IMR-90 (cell line): ENCODE data around the gene GRIK3. TPM values are rescaled to one million over a fixed set of nuclear protein-coding genes. Genes with fewer than 3 reads are reported as not detected.

Experiments
- ATAC-seq: fragments of 200-7000 bp; cut with Tn5 transposase; 2 replicates; pipeline ENCODE4 v1.9.1; 2020; ENCODE audit warnings: low read depth, mild to moderate bottlenecking, moderate library complexity
- BruUV-seq: library from RNA; stranded (reverse); fragments of 400-500 nt; replicated peaks from 2 replicates; lab custom pipeline; 2021; lab: Mats Ljungman, UMichigan
- CTCF ChIA-PET: fragments of 300-600 bp; formaldehyde crosslinking; extraction: SDS; loops from one replicate; lab custom pipeline; 2021; ENCODE audit warnings: antibody characterized with exemption; lab: Yijun Ruan, JAX
- POLR2A ChIA-PET: fragments of 300-600 bp; sonication (Branson Sonifier 250); formaldehyde crosslinking; loops from one replicate; lab custom pipeline; 2022; ENCODE audit warnings: antibody characterized with exemption; ENCODE audit not compliant: unreplicated experiment; lab: Charles Lee
- DNase-seq: peaks from one replicate; pipeline ENCODE4 v3.0.0; 2013
- H2AFZ ChIP-seq: replicated peaks from 2 replicates; pipeline ENCODE3; 2013; ENCODE audit warnings: low read length, mild to moderate bottlenecking; ENCODE audit not compliant: poor library complexity
- H2AK5ac ChIP-seq: 2 replicates; pipeline ENCODE4 v1.6.1; 2013; ENCODE audit warnings: low read depth, low read length, inconsistent platforms
- H2AK9ac ChIP-seq: replicated peaks from 2 replicates; pipeline ENCODE3; 2013; ENCODE audit warnings: mild to moderate bottlenecking, low read depth, low read length, moderate library complexity; ENCODE audit not compliant: poor library complexity
- H2BK120ac ChIP-seq: 2 replicates; pipeline ENCODE4 v1.6.1; 2013; ENCODE audit warnings: low read depth, low read length, inconsistent platforms
- H2BK15ac ChIP-seq: 3 replicates; pipeline ENCODE4 v1.6.1; 2013; ENCODE audit warnings: low read depth, low read length, inconsistent platforms
- H2BK20ac ChIP-seq: 2 replicates; pipeline ENCODE4 v1.6.1; 2013; ENCODE audit warnings: low read depth, mild to moderate bottlenecking, inconsistent platforms, low read length, moderate library complexity
- H2BK5ac ChIP-seq: 2 replicates; pipeline ENCODE4 v1.6.1; 2013; ENCODE audit warnings: mild to moderate bottlenecking, low read depth, low read length, inconsistent platforms; ENCODE audit not compliant: poor library complexity, severe bottlenecking
- H3K14ac ChIP-seq: replicated peaks from 2 replicates; pipeline ENCODE4 v1.6.1; 2013; ENCODE audit warnings: low read depth, low read length, inconsistent platforms
- H3K18ac ChIP-seq: 2 replicates; pipeline ENCODE4 v1.6.1; 2013; ENCODE audit warnings: low read depth, low read length, control low read depth
- H3K23ac ChIP-seq: 2 replicates; pipeline ENCODE4 v1.6.1; 2013; ENCODE audit warnings: low read depth, low read length, inconsistent platforms
- H3K27ac ChIP-seq: 2 replicates; pipeline ENCODE4 v1.5.1; 2013; ENCODE audit warnings: mild to moderate bottlenecking, control low read depth, low read length; ENCODE audit not compliant: insufficient read depth
- H3K27me3 ChIP-seq: 2 replicates; pipeline ENCODE4 v1.6.1; 2013; ENCODE audit warnings: low read length; ENCODE audit not compliant: control insufficient read depth, insufficient read depth
- H3K36me3 ChIP-seq: 2 replicates; pipeline ENCODE4 v1.6.1; 2013; ENCODE audit warnings: low read length, mixed read lengths; ENCODE audit not compliant: control insufficient read depth, insufficient read depth
- H3K4ac ChIP-seq: 2 replicates; pipeline ENCODE4 v1.6.1; 2013; ENCODE audit warnings: low read depth, low read length, inconsistent platforms
- H3K4me1 ChIP-seq: 2 replicates; pipeline ENCODE4 v1.6.1; 2013; ENCODE audit warnings: low read length, mixed read lengths; ENCODE audit not compliant: control insufficient read depth, insufficient read depth
- H3K4me2 ChIP-seq: 2 replicates; pipeline ENCODE4 v1.6.1; 2013; ENCODE audit warnings: low read depth, mild to moderate bottlenecking, control low read depth, low read length, moderate library complexity
- H3K4me3 ChIP-seq: 2 replicates; pipeline ENCODE4 v1.5.1; 2013; ENCODE audit warnings: low read depth, mild to moderate bottlenecking, control low read depth, low read length, moderate library complexity; ENCODE audit not compliant: insufficient read depth
- H3K56ac ChIP-seq: 2 replicates; pipeline ENCODE4 v1.6.1; 2013; ENCODE audit warnings: low read length, inconsistent platforms; ENCODE audit not compliant: insufficient read depth; ENCODE audit errors: extremely low read depth
- H3K79me1 ChIP-seq, 2 experiments: 2 replicates each; pipeline ENCODE4 v1.6.1; 2013; ENCODE audit warnings: low read length in 2 of 2, inconsistent platforms in 1 of 2, low read depth in 1 of 2
- H3K9ac ChIP-seq: 2 replicates; pipeline ENCODE4 v1.6.1; 2013; ENCODE audit warnings: low read depth, low read length, control low read depth
- H3K9me1 ChIP-seq: 2 replicates; pipeline ENCODE4 v1.6.1; 2013; ENCODE audit warnings: low read length, inconsistent platforms; ENCODE audit not compliant: insufficient read depth
- H3K9me3 ChIP-seq: 2 replicates; pipeline ENCODE4 v1.6.1; 2013; ENCODE audit warnings: low read length; ENCODE audit not compliant: control insufficient read depth, insufficient read depth
- H4K20me1 ChIP-seq: 2 replicates; pipeline ENCODE4 v1.6.1; 2013; ENCODE audit warnings: low read length, inconsistent platforms; ENCODE audit not compliant: insufficient read depth
- H4K5ac ChIP-seq: 2 replicates; pipeline ENCODE4 v1.6.1; 2013; ENCODE audit warnings: mild to moderate bottlenecking, low read depth, low read length, control low read depth
- H4K8ac ChIP-seq, 2 experiments: 2 replicates each; pipeline ENCODE4 v1.6.1; 2013; ENCODE audit warnings: low read depth in 2 of 2, low read length in 2 of 2, control low read depth in 1 of 2, inconsistent platforms in 1 of 2
- H4K91ac ChIP-seq: 2 replicates; pipeline ENCODE4 v1.6.1; 2013; ENCODE audit warnings: low read depth, low read length, inconsistent platforms; ENCODE audit not compliant: insufficient read depth
- BHLHE40 ChIP-seq: fragments of 150-350 bp; IDR thresholded peaks from 2 replicates; pipeline ENCODE4 v1.6.1; 2016; ENCODE audit warnings: mild to moderate bottlenecking, low read depth, low read length
- CEBPB ChIP-seq: IDR thresholded peaks from 2 replicates; pipeline ENCODE4 v1.6.1; 2012; ENCODE audit warnings: low read depth, low read length, improper control_type of control experiment
- CHD1 ChIP-seq: IDR thresholded peaks from 2 replicates; pipeline ENCODE4 v1.6.1; 2012; ENCODE audit warnings: low read depth, low read length, improper control_type of control experiment
- FOS ChIP-seq: fragments of 150-350 bp; IDR thresholded peaks from 2 replicates; pipeline ENCODE4 v1.6.1; 2016; ENCODE audit warnings: low read depth, low read length
- MAFK ChIP-seq: IDR thresholded peaks from 2 replicates; pipeline ENCODE4 v1.6.1; 2012; ENCODE audit warnings: low read depth, low read length, improper control_type of control experiment
- MAZ ChIP-seq: IDR thresholded peaks from 2 replicates; pipeline ENCODE4 v1.6.1; 2012; ENCODE audit warnings: low read depth, mild to moderate bottlenecking, low read length, improper control_type of control experiment, moderate library complexity, borderline replicate concordance
- MXI1 ChIP-seq: IDR thresholded peaks from 2 replicates; pipeline ENCODE4 v1.6.1; 2012; ENCODE audit warnings: low read depth, mild to moderate bottlenecking, low read length, moderate library complexity, borderline replicate concordance
- NFE2L2 ChIP-seq: fragments of 150-350 bp; IDR thresholded peaks from 2 replicates; pipeline ENCODE4 v1.6.1; 2016; ENCODE audit warnings: low read depth, mild to moderate bottlenecking, low read length
- POLR2A ChIP-seq: IDR thresholded peaks from 2 replicates; pipeline ENCODE4 v1.6.1; 2012; ENCODE audit warnings: mild to moderate bottlenecking, low read depth, low read length
- RAD21 ChIP-seq: IDR thresholded peaks from 2 replicates; pipeline ENCODE4 v1.6.1; 2012; ENCODE audit warnings: low read length, improper control_type of control experiment
- RCOR1 ChIP-seq: IDR thresholded peaks from 2 replicates; pipeline ENCODE4 v1.6.1; 2012; ENCODE audit warnings: mild to moderate bottlenecking, low read length, improper control_type of control experiment; ENCODE audit not compliant: insufficient replicate concordance
- RFX5 ChIP-seq: IDR thresholded peaks from 2 replicates; pipeline ENCODE4 v1.8.0; 2012; ENCODE audit warnings: low read depth, mild to moderate bottlenecking, low read length, moderate library complexity
- SMC3 ChIP-seq: fragments of 150-350 bp; IDR thresholded peaks from 2 replicates; pipeline ENCODE4 v1.6.1; 2016; ENCODE audit warnings: low read depth, mild to moderate bottlenecking, antibody characterized with exemption, low read length, moderate library complexity
- USF2 ChIP-seq: fragments of 150-350 bp; IDR thresholded peaks from 2 replicates; pipeline ENCODE4 v1.6.1; 2017; ENCODE audit warnings: mild to moderate bottlenecking, antibody characterized with exemption, low read length, low read depth
- WGBS, 2 experiments: methylation state at CpG; one replicate each; pipeline versions ENCODE4 v1.1.5 to v1.1.7; 2013; ENCODE audit warnings: missing lambda C conversion rate in 2 of 2; ENCODE audit not compliant: insufficient read length in 1 of 2; ENCODE audit errors: extremely low coverage in 2 of 2; 5-methylcytosine and 5-hydroxymethylcytosine counted together
- dilution Hi-C: fragments of 300-500 bp; cut with HindIII; formaldehyde crosslinking; loops from one replicate; pipeline ENCODE4 v1.14.3; 2018; ENCODE audit warnings: low sequenced_read_pairs; ENCODE audit not compliant: unreplicated experiment
- in situ Hi-C: fragments of 300-500 bp; cut with MboI; formaldehyde crosslinking; loops from 3 replicates; pipeline ENCODE4 v1.14.3; 2019; ENCODE audit warnings: low sequenced_read_pairs, inconsistent platforms, mixed read lengths
- intact Hi-C: fragments of 100-400 bp; cut with micrococcal nuclease; formaldehyde crosslinking; loops from 2 replicates; pipeline ENCODE4 v1.10.0; 2022
- polyA plus RNA-seq, 3 experiments: library from polyadenylated mRNA; depleted of rRNA; stranded (reverse); fragments of >200 nt; gene quantifications; 2 replicates each; pipeline ENCODE4 v1.2.3, GENCODE V29; 2012; ENCODE audit warnings: low replicate concordance in 1 of 3
- total RNA-seq: library from RNA; depleted of rRNA; stranded (reverse); fragments of >200 nt; gene quantifications from 2 replicates; pipeline ENCODE4 v1.2.3, GENCODE V29; 2012
- TF ChIP-seq, protein P1 (sequence below): conservative IDR thresholded peaks from 2 replicates; pipeline ENCODE4 v1.5.1; 2012; ENCODE audit warnings: mild to moderate bottlenecking, low read depth, low read length, improper control_type of control experiment
- TF ChIP-seq, protein P2 (sequence below): fragments of 150-350 bp; IDR thresholded peaks from 2 replicates; pipeline ENCODE4 v1.6.1; 2016; ENCODE audit warnings: low read depth, mild to moderate bottlenecking, low read length, moderate library complexity, borderline replicate concordance

The GRIK3 gene
- total and polyA plus RNA-seq, 2 of the 4 experiments (the other 2 are of a cell fraction): not detected

GRCh38 chr1:37073152-37073853 lies 39.0 kb upstream of the GRIK3 start:
- H3K56ac ChIP-seq: no peak overlapping the region
- no peak overlapping the region for H3K18ac ChIP-seq
- H2AK5ac ChIP-seq: no peak overlapping the region
- no peak overlapping the region for H2AFZ ChIP-seq
- H3K4me1 ChIP-seq: no peaks in the 10 kb centered on the region
- no peak overlapping the region for H4K8ac ChIP-seq
- H2BK20ac ChIP-seq: no peak overlapping the region
- H3K9me1 ChIP-seq: no peaks in the 10 kb centered on the region
- no peak overlapping the region for H2BK5ac ChIP-seq
- H3K9ac ChIP-seq: no peak overlapping the region
- no peak overlapping the region for H4K91ac ChIP-seq
- TF ChIP-seq POLR2A (no peak), CEBPB (no peak), MAZ (no peak), RCOR1 (no peak), RFX5 (no peak), FOS (no peak), SMC3 (no peak), USF2 (no peak), NFE2L2 (no peak), MAFK (no peak), MXI1 (no peak), RAD21 (no peak), CHD1 (no peak), BHLHE40 (no peak)
- TF ChIP-seq, protein P1, sequence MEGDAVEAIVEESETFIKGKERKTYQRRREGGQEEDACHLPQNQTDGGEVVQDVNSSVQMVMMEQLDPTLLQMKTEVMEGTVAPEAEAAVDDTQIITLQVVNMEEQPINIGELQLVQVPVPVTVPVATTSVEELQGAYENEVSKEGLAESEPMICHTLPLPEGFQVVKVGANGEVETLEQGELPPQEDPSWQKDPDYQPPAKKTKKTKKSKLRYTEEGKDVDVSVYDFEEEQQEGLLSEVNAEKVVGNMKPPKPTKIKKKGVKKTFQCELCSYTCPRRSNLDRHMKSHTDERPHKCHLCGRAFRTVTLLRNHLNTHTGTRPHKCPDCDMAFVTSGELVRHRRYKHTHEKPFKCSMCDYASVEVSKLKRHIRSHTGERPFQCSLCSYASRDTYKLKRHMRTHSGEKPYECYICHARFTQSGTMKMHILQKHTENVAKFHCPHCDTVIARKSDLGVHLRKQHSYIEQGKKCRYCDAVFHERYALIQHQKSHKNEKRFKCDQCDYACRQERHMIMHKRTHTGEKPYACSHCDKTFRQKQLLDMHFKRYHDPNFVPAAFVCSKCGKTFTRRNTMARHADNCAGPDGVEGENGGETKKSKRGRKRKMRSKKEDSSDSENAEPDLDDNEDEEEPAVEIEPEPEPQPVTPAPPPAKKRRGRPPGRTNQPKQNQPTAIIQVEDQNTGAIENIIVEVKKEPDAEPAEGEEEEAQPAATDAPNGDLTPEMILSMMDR: no peak
- TF ChIP-seq, protein P2, sequence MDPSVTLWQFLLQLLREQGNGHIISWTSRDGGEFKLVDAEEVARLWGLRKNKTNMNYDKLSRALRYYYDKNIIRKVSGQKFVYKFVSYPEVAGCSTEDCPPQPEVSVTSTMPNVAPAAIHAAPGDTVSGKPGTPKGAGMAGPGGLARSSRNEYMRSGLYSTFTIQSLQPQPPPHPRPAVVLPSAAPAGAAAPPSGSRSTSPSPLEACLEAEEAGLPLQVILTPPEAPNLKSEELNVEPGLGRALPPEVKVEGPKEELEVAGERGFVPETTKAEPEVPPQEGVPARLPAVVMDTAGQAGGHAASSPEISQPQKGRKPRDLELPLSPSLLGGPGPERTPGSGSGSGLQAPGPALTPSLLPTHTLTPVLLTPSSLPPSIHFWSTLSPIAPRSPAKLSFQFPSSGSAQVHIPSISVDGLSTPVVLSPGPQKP: no peak
- H4K20me1 ChIP-seq: no peaks in the 10 kb centered on the region
- no peak overlapping the region for H4K5ac ChIP-seq
- H3K4me3 ChIP-seq: no peak overlapping the region
- DNase-seq (no peak), ATAC-seq (no peak)
- no peaks in the 10 kb centered on the region for H3K36me3 ChIP-seq
- H3K14ac ChIP-seq: no peak overlapping the region
- intact Hi-C loops: no loop called here
- H3K9me3 ChIP-seq: no peaks in the 10 kb centered on the region
- dilution Hi-C loops: no loop called here
- in situ Hi-C loops: no loop called here
- no peak overlapping the region for H2AK9ac ChIP-seq
- no peak overlapping the region for H3K4me2 ChIP-seq
- no peak overlapping the region for H2BK15ac ChIP-seq
- H3K4ac ChIP-seq: no peak overlapping the region
- ChIA-PET CTCF (no interaction called here), POLR2A (no interaction called here)
- no peak overlapping the region for H3K27ac ChIP-seq
- no CpG with 5 or more reads among the region's 9 CpGs for whole genome bisulfite sequencing, 2 experiments
- no peak overlapping the region for H2BK120ac ChIP-seq
- H3K79me1 ChIP-seq: no peaks in the 10 kb centered on the region
- H3K23ac ChIP-seq: no peak overlapping the region
- BruUV-seq: no TSS peak
- H3K27me3 ChIP-seq: no peaks in the 10 kb centered on the region
